Cardiac muscle cell (in vitro differentiated cells and primary cell): ENCODE data around the gene FAM89B. TPM values are rescaled to one million over a fixed set of nuclear protein-coding genes. Genes with fewer than 3 reads are reported as not detected.

ENCODE experiments used
- DNase-seq, 2 donors: peaks; one replicate each; pipeline versions ENCODE4 v3.0.0 to v3.0.0-alpha.2; 2010 to 2017; ENCODE audit warnings: low read depth in 1 of 2, low spot score in 1 of 2
- H3K27ac ChIP-seq: fragments of 200-600 bp; sonication (generic); 2 replicates; pipeline ENCODE4 v1.5.1; 2016
- H3K27me3 ChIP-seq: fragments of 200-600 bp; sonication (generic); 2 replicates; pipeline ENCODE4 v1.6.0; 2016; ENCODE audit warnings: control low read depth
- H3K36me3 ChIP-seq: fragments of 200-600 bp; sonication (generic); 2 replicates; pipeline ENCODE4 v1.5.1; 2016; ENCODE audit warnings: control low read depth
- H3K4me1 ChIP-seq: fragments of 200-600 bp; sonication (generic); 2 replicates; pipeline ENCODE4 v1.8.1; 2017; ENCODE audit warnings: low read depth, mild to moderate bottlenecking, mixed run types
- H3K4me3 ChIP-seq: fragments of 200-600 bp; sonication (generic); 2 replicates; pipeline ENCODE4 v1.5.1; 2016; ENCODE audit warnings: mild to moderate bottlenecking
- H3K9me3 ChIP-seq: fragments of 200-600 bp; sonication (generic); 2 replicates; pipeline ENCODE4 v1.5.1; 2017; ENCODE audit warnings: low read depth, mild to moderate bottlenecking, control low read depth
- CTCF ChIP-seq: IDR thresholded peaks from 2 replicates; pipeline ENCODE4 v1.5.1; 2012; ENCODE audit warnings: low read depth, mild to moderate bottlenecking, low read length
- polyA plus RNA-seq: library from polyadenylated mRNA; unstranded; fragments of >200 nt; fragmentation: Nextera tagmentation; extraction: Ambion mirVana; gene quantifications from 2 replicates; pipeline ENCODE4 v1.2.1, GENCODE V29; 2016
- total RNA-seq: library from RNA; depleted of rRNA; stranded (reverse); fragments of >200 nt; gene quantifications from 2 replicates; pipeline ENCODE4 v1.2.3, GENCODE V29; 2016

The FAM89B gene
- total and polyA plus RNA-seq, 2 experiments from 2014 or later: 42.9 to 132 TPM

GRCh38 chr11:65599216-65599954, 27.0 kb downstream of the FAM89B start:
- Histone ChIP-seq H3K36me3 (peaks cover 4% of the 10 kb centered on the region), H3K27ac (no peak overlapping the region), H3K27me3 (no peaks in the 10 kb centered on the region), H3K4me1 (no peaks in the 10 kb centered on the region), H3K4me3 (no peak overlapping the region), H3K9me3 (no peaks in the 10 kb centered on the region)
- TF ChIP-seq CTCF: no peak
- no peak for DNase-seq

- Histone ChIP-seq H3K4me1 (no peaks in the 10 kb centered on the region), H3K36me3 (peaks cover 5% of the 10 kb centered on the region), H3K27me3 (no peaks in the 10 kb centered on the region), H3K4me3 (no peak overlapping the region), H3K9me3 (no peaks in the 10 kb centered on the region), H3K27ac (no peak overlapping the region)
- no peak for DNase-seq
- TF ChIP-seq CTCF: no peak
Observed at GRCh38 chr11:65599955-65600246, 27.6 kb downstream of the FAM89B start.

- TF ChIP-seq CTCF: no peak
- Histone ChIP-seq H3K4me3 (no peak overlapping the region), H3K9me3 (no peaks in the 10 kb centered on the region), H3K27me3 (no peaks in the 10 kb centered on the region), H3K4me1 (peaks cover 4% of the 10 kb centered on the region), H3K27ac (no peak overlapping the region), H3K36me3 (peaks cover 8% of the 10 kb centered on the region)
- DNase-seq: no peak
Observed at GRCh38 chr11:65604258-65604657, 31.9 kb downstream of the FAM89B start.

- DNase-seq: peak; percentile 99
- peaks cover 8% of the 10 kb centered on the region for H3K36me3 ChIP-seq
- peak overlapping the region; percentile 44 for H3K27ac ChIP-seq
- H3K4me3 ChIP-seq: peak overlapping the region; percentile 8
- no peaks in the 10 kb centered on the region for H3K27me3 ChIP-seq
- TF ChIP-seq CTCF: no peak
- H3K4me1 ChIP-seq: peaks cover 4% of the 10 kb centered on the region
- no peaks in the 10 kb centered on the region for H3K9me3 ChIP-seq
Observed at GRCh38 chr11:65606876-65607613, 34.7 kb downstream of the FAM89B start.

- peak overlapping the region; percentile 44 for H3K27ac ChIP-seq
Observed at GRCh38 chr11:65607614-65608426, 35.5 kb downstream of the FAM89B start.

More at GRCh38 chr11:65607614-65608426, 35.5 kb downstream of the FAM89B start:
- peaks cover 4% of the 10 kb centered on the region for H3K4me1 ChIP-seq
- H3K36me3 ChIP-seq: peaks cover 8% of the 10 kb centered on the region
- DNase-seq: no peak
- peak overlapping the region; percentile 8 for H3K4me3 ChIP-seq
- no peaks in the 10 kb centered on the region for H3K27me3 ChIP-seq
- no peak for TF ChIP-seq CTCF
- H3K9me3 ChIP-seq: no peaks in the 10 kb centered on the region
